GM19372 (cell line): Measurements from ENCODE around the gene HOXA1.
"Not testable (repeated sequence)": the region's sequence is repeated elsewhere in the genome, so short reads cannot be mapped to it uniquely, and the experiment has no call there.

ENCODE experiments used
- ATAC-seq: cut with Tn5 transposase; IDR thresholded peaks from one replicate; pipeline ENCODE4 v1.9.1; 2021; ENCODE audit warnings: mild to moderate bottlenecking, low read depth, moderate library complexity; ENCODE audit not compliant: unreplicated experiment

Gene HOXA1

DNA sequence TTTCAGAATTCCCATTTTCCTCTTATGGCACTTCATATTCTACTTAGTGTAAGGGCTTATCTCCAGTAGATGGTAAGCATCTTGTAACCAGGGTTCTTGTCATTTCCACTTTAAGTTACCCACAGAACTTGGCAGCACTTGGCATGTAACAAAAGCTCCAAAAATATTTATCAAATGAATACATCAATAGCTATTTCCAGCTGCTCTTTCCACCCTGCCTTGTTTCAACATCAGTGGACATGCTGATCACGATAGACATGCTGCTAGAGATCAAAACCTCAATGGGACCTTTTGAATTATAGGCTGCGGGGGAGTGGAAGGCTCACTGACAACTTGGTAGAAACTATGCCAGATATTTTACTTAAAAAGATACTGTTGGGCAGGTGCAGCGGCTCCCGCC is 32.9 kb downstream of the HOXA1 start:
- ATAC-seq: no peak

DNA sequence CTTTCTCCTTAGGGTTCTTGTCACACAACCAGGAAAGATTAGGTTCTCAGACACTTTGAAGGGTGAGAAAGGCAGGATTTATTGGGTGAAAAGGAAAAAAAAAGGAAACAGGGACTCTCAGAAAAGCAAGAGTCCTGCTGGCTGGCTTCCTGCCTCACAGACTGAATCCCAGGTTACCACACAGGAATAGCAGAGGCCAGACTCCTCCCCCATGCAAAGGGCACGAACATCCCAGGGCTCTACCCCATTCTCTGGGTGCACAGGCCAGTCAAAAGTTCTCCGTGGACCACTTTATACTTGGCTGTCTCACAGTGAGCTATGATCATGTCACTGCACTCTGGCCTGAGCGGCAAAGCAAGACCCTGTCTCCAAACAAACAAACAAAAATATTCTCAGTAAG is 42.6 kb downstream of the HOXA1 start:
- ATAC-seq: no peak

GRCh38 chr7:27051451-27051850 is 44.3 kb downstream of the HOXA1 start:
- ATAC-seq: no peak

GRCh38 chr7:27048438-27048837 is 47.4 kb downstream of the HOXA1 start:
- no peak for ATAC-seq

DNA sequence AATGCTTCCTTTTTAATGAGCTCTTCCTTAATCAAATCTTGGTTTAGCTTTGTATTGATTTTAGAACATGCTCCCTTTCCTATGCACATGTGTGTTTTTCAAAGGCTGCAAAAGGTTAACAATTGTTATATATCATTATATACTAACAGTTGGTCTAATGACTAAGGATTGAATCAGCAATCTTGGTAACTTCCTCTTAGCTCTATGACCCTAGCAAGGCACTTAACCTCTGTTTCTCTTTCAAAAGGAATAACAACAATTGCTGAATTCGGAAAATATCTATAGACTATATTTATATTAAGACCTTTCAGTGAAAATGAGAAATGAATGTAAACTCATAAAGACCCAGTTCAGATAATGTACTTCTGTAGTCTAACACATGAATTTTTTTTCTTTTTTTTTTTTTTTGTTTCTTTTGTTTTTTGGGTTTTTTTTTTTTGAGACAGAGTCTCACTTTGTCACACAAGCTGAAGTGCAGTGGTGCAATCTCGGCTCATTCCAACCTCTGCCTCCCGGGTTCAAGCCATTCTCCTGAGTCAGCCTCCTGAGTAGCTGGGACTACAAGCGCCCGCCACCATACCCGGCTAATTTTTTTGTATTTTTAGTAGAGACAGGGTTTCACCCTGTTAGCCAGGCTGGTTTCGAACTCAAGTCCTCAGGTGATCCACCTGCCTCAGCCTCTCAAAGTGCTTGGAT is 48.8 kb downstream of the HOXA1 start:
- ATAC-seq: no peak

DNA sequence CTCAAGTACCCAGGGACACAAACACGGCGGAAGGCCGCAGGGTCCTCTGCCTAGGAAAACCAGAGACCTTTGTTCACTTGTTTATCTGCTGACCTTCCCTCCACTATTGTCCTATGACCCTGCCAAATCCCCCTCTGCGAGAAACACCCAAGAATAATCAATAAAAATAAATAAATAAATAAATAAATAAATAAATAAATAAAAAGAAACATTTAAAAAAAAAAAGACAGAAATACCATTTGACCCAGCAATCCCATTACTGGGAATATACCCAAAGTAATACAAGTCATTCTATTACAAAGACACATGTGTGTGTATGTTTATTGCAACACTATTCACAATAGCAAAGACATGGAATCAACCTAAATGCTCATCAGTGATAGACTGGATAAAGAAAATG is 49.8 kb downstream of the HOXA1 start:
- ATAC-seq: not testable (repeated sequence)

- ATAC-seq: not testable (repeated sequence)
Measured at GRCh38 chr7:27045066-27045465, 50.7 kb downstream of the HOXA1 start.
